ENCODE results near the gene PFN4.
"Not testable (repeated sequence)": the region's sequence is repeated elsewhere in the genome, so short reads cannot be mapped to it uniquely, and the experiment has no call there.

The PFN4 gene

GRCh38 chr2:24147364-24147763 is 24.2 kb upstream of the PFN4 start:
- TF ChIP-seq, protein P1, sequence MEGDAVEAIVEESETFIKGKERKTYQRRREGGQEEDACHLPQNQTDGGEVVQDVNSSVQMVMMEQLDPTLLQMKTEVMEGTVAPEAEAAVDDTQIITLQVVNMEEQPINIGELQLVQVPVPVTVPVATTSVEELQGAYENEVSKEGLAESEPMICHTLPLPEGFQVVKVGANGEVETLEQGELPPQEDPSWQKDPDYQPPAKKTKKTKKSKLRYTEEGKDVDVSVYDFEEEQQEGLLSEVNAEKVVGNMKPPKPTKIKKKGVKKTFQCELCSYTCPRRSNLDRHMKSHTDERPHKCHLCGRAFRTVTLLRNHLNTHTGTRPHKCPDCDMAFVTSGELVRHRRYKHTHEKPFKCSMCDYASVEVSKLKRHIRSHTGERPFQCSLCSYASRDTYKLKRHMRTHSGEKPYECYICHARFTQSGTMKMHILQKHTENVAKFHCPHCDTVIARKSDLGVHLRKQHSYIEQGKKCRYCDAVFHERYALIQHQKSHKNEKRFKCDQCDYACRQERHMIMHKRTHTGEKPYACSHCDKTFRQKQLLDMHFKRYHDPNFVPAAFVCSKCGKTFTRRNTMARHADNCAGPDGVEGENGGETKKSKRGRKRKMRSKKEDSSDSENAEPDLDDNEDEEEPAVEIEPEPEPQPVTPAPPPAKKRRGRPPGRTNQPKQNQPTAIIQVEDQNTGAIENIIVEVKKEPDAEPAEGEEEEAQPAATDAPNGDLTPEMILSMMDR (IDR thresholded peaks at IDR 0.05) = no peak
- Mint-ChIP-seq H3K4me1 (no peaks in the 10 kb centered on the region), H3K27me3 (ENCODE audit: low read depth, poor library complexity) (peaks cover 8% of the 10 kb centered on the region), H3K4me3 (no peak overlapping the region), H3K9me3 (peaks cover 45% of the 10 kb centered on the region), H3K36me3 (ENCODE audit: low read depth) (peaks cover 89% of the 10 kb centered on the region), H3K27ac (no peak overlapping the region)
- DNase-seq = no peak

DNA sequence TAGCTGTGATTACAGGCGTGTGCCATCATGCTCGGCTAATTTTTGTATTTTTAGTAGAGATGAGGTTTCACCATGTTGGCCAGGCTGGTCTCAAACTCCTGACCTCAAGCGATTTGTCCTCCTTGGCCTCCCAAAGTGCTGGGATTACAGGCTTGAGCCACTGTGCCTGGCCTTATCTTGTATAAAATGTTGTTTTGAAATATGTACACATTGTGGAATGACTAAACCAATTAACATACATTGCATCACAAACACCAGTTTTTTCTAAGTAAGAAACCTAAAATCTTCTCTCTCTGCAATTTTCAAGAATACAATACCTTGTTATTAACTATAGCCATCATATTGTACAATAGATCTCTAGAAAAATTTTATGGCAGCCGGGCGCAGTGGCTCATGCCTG is 17.2 kb upstream of the PFN4 start:
- H3K4me3 Mint-ChIP-seq; H3K9me3 Mint-ChIP-seq; H3K27ac Mint-ChIP-seq; DNase-seq; H3K27me3 Mint-ChIP-seq (ENCODE audit: low read depth, poor library complexity); H3K4me1 Mint-ChIP-seq: not testable (repeated sequence)
- peaks cover 55% of the 10 kb centered on the region for H3K36me3 Mint-ChIP-seq (ENCODE audit: low read depth)

- Mint-ChIP-seq H3K27ac (peak overlapping the region; percentile 51), H3K27me3 (ENCODE audit: low read depth, poor library complexity) (peaks cover 4% of the 10 kb centered on the region), H3K4me1 (peaks cover 5% of the 10 kb centered on the region), H3K36me3 (ENCODE audit: low read depth) (peaks cover 72% of the 10 kb centered on the region), H3K4me3 (no peak overlapping the region), H3K9me3 (peaks cover 37% of the 10 kb centered on the region)
- DNase-seq = no peak
- TF ChIP-seq, protein P1 (IDR thresholded peaks at IDR 0.05) = no peak
Observed at GRCh38 chr2:24132543-24132942, 9.4 kb upstream of the PFN4 start.

DNA sequence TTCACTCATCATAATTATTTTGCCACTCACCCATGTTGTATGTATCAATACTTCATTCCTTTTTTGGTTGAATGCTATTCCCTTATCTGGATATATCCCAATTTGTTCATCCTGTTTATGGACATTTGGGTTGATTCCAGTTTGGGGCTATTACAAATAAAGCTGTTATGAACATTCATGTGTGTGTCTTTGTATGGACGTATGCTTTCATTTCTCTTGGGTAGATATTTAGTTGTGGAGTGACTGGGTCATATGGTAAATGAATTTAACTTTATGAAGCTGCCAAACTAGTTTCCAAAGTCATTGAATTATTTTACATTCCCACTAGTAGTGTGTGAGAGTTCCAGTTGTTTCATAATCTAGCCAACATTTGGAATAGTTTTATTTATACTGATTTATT is 2.8 kb upstream of the PFN4 start:
- Mint-ChIP-seq H3K27me3 (ENCODE audit: low read depth, poor library complexity) (peaks cover under 1% of the 10 kb centered on the region), H3K4me3 (no peak overlapping the region), H3K27ac (no peak overlapping the region), H3K9me3 (peaks cover 18% of the 10 kb centered on the region), H3K36me3 (ENCODE audit: low read depth) (peaks cover 55% of the 10 kb centered on the region), H3K4me1 (peaks cover 23% of the 10 kb centered on the region)
- TF ChIP-seq, protein P1 (IDR thresholded peaks at IDR 0.05) = no peak
- no peak for DNase-seq

DNA sequence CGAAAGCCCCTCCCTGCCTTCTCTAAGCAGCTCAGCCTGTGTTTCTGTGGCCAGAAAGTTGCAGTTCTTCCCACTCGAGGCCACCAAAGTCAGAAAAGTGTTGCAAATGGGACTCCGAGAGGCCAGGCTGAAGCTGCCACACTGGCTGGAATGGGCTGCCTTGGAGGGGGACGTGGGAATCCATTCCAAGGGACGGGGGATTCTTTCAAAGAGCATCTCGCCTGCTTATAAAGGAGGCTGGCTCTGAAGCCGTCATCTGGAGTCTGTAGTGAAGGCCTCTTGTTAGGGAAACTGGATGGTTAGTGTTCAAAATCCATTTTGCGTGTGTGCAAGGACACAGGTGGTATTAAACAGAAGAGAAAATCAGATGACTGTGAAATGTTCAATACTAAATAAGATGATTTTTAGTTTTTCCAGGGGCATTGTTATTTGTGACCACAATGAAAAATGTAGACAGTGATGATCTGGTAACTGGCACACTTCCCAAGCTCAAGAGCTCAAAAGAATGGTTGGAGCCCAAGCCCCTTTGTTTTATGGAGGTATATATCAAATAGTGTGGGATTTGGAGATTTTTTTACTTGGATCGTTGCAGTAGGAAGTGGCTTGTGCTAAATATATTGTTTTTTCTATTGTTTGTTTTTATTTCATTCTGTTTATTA is 917 bp upstream of the PFN4 start:
- Mint-ChIP-seq H3K36me3 (ENCODE audit: low read depth) (peaks cover 37% of the 10 kb centered on the region), H3K4me1 (peaks cover 22% of the 10 kb centered on the region), H3K27me3 (ENCODE audit: low read depth, poor library complexity) (no peaks in the 10 kb centered on the region), H3K9me3 (peaks cover 9% of the 10 kb centered on the region), H3K27ac (peak overlapping the region; percentile 94), H3K4me3 (peak overlapping the region; percentile 88)
- no peak for DNase-seq
- TF ChIP-seq, protein P1 (IDR thresholded peaks at IDR 0.05) = no peak

DNA sequence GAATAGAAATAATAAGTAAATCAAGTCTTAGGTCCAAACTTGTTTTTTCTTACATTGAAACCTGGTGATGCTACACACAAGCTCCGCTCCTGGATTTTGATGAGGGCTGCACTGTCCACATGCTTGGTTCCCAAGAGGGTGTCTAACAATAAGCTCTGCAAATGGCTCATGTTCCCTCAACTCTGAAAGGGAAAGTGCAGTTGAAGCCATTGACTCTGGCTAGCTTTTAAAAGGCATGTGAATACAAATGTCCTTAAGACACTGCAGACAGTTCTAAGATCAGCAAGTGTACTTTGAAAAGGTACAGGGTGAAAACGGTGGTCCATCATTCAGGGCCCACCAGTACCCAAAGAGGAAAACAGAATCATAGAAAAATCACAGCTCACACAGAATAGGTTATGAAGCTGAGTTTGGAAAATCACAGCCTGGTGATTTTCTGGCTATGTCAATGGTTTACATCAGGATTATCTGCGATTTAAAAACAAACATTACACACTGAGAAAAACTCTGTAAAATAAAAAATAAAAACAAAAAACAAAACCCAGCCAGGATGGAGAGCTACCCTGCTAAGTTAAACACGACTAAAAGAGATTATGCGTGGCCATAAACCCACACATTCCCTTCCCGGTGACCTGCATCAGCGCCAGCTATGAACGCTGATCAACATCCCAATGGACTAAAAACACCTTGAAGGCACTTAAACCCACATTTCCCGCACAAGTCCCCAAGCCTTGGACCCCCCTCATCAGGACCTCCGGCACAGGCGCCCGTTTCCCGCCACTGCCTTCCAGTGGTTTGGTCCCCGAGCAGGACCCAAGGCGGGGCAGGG is 554 bp downstream of the PFN4 start:
- H3K4me1 Mint-ChIP-seq = peaks cover 19% of the 10 kb centered on the region
- peak overlapping the region; percentile 85 for H3K4me3 Mint-ChIP-seq
- no peaks in the 10 kb centered on the region for H3K27me3 Mint-ChIP-seq (ENCODE audit: low read depth, poor library complexity)
- H3K9me3 Mint-ChIP-seq = peaks cover 5% of the 10 kb centered on the region
- H3K27ac Mint-ChIP-seq = no peak overlapping the region
- DNase-seq = no peak
- TF ChIP-seq, protein P1 (IDR thresholded peaks at IDR 0.05) = no peak
- H3K36me3 Mint-ChIP-seq (ENCODE audit: low read depth) = peaks cover 22% of the 10 kb centered on the region
